Panc1 (cell line): ENCODE results near the gene PRR5. TPM values are rescaled to one million over a fixed set of nuclear protein-coding genes. Genes with fewer than 3 reads are reported as not detected.
A peak's percentile ranks its signal among the peaks of the same experiment; 100 is the strongest.
"Not testable (repeated sequence)": the region's sequence is repeated elsewhere in the genome, so short reads cannot be mapped to it uniquely, and the experiment has no call there.

ENCODE experiments used
- ATAC-seq: fragments of 200-7000 bp; cut with Tn5 transposase; 2 replicates; pipeline ENCODE4 v1.9.1; 2020; ENCODE audit warnings: mild to moderate bottlenecking, moderate library complexity
- Bru-seq: library from RNA; stranded (reverse); fragments of 400-500 nt; gene quantifications from one replicate; lab custom pipeline; 2021; lab: Mats Ljungman, UMichigan
- BruChase-seq, 2 experiments: library from RNA; stranded (reverse); fragments of 400-500 nt; gene quantifications; one replicate each; lab custom pipeline; 2021; lab: Mats Ljungman, UMichigan
- BruUV-seq: library from RNA; stranded (reverse); fragments of 400-500 nt; replicated peaks from 2 replicates; lab custom pipeline; 2021; lab: Mats Ljungman, UMichigan
- CTCF ChIA-PET: fragments of 300-600 bp; sonication (Branson Sonifier 250); formaldehyde crosslinking; loops from one replicate; lab custom pipeline; 2022; ENCODE audit warnings: antibody characterized with exemption; lab: Charles Lee
- POLR2A ChIA-PET: fragments of 300-600 bp; sonication (Branson Sonifier 250); formaldehyde crosslinking; loops from one replicate; lab custom pipeline; 2022; ENCODE audit warnings: antibody characterized with exemption; lab: Charles Lee
- DNase-seq: peaks from one replicate; pipeline ENCODE4 v3.0.0-alpha.2; 2010; ENCODE audit warnings: low read depth, low spot score
- H3K27ac ChIP-seq: 2 replicates; pipeline ENCODE4 v1.5.1; 2011; ENCODE audit warnings: mild to moderate bottlenecking, low read length, inconsistent platforms
- H3K27me3 ChIP-seq: fragments of 200-500 bp; sonication (Bioruptor generic); 2 replicates; pipeline ENCODE4 v1.6.0; 2014; ENCODE audit warnings: low read length, inconsistent platforms; ENCODE audit not compliant: control insufficient read depth, insufficient read depth
- H3K36me3 ChIP-seq: fragments of 200-500 bp; sonication (Bioruptor generic); 2 replicates; pipeline ENCODE4 v1.5.1; 2014; ENCODE audit warnings: inconsistent platforms, mild to moderate bottlenecking, low read length, moderate library complexity; ENCODE audit not compliant: control insufficient read depth, insufficient read depth
- H3K4me1 ChIP-seq: 2 replicates; pipeline ENCODE4 v1.5.1; 2011; ENCODE audit warnings: inconsistent platforms, mild to moderate bottlenecking, low read length, moderate library complexity; ENCODE audit not compliant: control insufficient read depth, insufficient read depth
- H3K4me3 ChIP-seq, 2 experiments: 2 replicates each; pipeline ENCODE4 v1.5.1; 2011 to 2012; ENCODE audit warnings: low read depth in 2 of 2, low read length in 2 of 2, mild to moderate bottlenecking in 2 of 2, inconsistent platforms in 1 of 2, moderate library complexity in 1 of 2
- H3K9me3 ChIP-seq: fragments of 200-500 bp; sonication (Bioruptor generic); 2 replicates; pipeline ENCODE4 v1.5.1; 2014; ENCODE audit warnings: low read depth, mild to moderate bottlenecking, inconsistent platforms, low read length, moderate library complexity; ENCODE audit not compliant: control insufficient read depth, insufficient read depth
- CTCF ChIP-seq: fragments of 450-650 bp; IDR thresholded peaks from 2 replicates; pipeline ENCODE4 v1.5.1; 2017; ENCODE audit warnings: mild to moderate bottlenecking
- POLR2AphosphoS5 ChIP-seq: IDR thresholded peaks from 2 replicates; pipeline ENCODE4 v1.6.1; 2012; ENCODE audit warnings: mild to moderate bottlenecking, low read depth, low read length, moderate library complexity
- REST ChIP-seq, 2 experiments: IDR thresholded peaks; 2 replicates each; pipeline ENCODE4 v1.6.1; 2011 to 2012; ENCODE audit warnings: low read depth in 2 of 2, control low read depth in 1 of 2, low read length in 1 of 2, mild to moderate bottlenecking in 1 of 2, moderate library complexity in 1 of 2; ENCODE audit not compliant: insufficient read depth in 1 of 2
- SIN3A ChIP-seq: IDR thresholded peaks from 2 replicates; pipeline ENCODE4 v1.6.1; 2012; ENCODE audit warnings: low read depth, mild to moderate bottlenecking, low read length, moderate library complexity, borderline replicate concordance; ENCODE audit not compliant: insufficient read depth
- TCF7L2 ChIP-seq: IDR thresholded peaks from 2 replicates; pipeline ENCODE4 v1.6.1; 2011; ENCODE audit warnings: mild to moderate bottlenecking, low read depth, low read length, inconsistent platforms
- in situ Hi-C: cut with HindIII; loops from 2 replicates; pipeline ENCODE4 v1.10.0; 2016; ENCODE audit warnings: low sequenced_read_pairs, low pct_unique_long_range_greater_than_20kb
- intact Hi-C: fragments of 100-400 bp; cut with micrococcal nuclease; formaldehyde crosslinking; loops from one replicate; pipeline ENCODE4 v1.10.0; 2022; ENCODE audit not compliant: unreplicated experiment
- long read RNA-seq: library from polyadenylated mRNA; unstranded; transcript quantifications from one replicate; pipeline ENCODE4 v2.0.0, GENCODE V29; 2021; ENCODE audit not compliant: unreplicated experiment
- polyA plus RNA-seq: library from polyadenylated mRNA; unstranded; fragments of >200 nt; gene quantifications from one replicate; pipeline ENCODE4 v1.2.1, GENCODE V29; 2012; ENCODE audit warnings: missing spikeins; ENCODE audit not compliant: insufficient read length
- total RNA-seq: library from RNA; stranded (reverse); gene quantifications from one replicate; pipeline ENCODE4 v1.2.1, GENCODE V29; 2021; ENCODE audit not compliant: unreplicated experiment

The PRR5 gene
- 11.5 TPM for total RNA-seq
- 10.8 TPM for polyA plus RNA-seq
- percentile 42 among the genes with signal in this experiment for Bru-seq, nascent RNA
- BruChase-seq, experiment 1, labeled RNA remaining after a 2-hour chase: percentile 43 among the genes with signal in this experiment
- BruChase-seq, experiment 2, labeled RNA remaining after a 6-hour chase: percentile 48 among the genes with signal in this experiment
- long read RNA-seq, partial matches to known transcripts: 1 of 20 reads
- long read RNA-seq, other reads (novel, unspliced or antisense): 9 of 20 reads

- BruUV-seq: no TSS peak
- ChIA-PET POLR2A (no interaction called here), CTCF (no interaction called here)
- Histone ChIP-seq H3K9me3 (no peaks in the 10 kb centered on the region), H3K36me3 (no peaks in the 10 kb centered on the region), H3K27ac (peak within 1 kb of the TSS; percentile 69), H3K4me3 (peak within 1 kb of the TSS; percentile 47 to 48), H3K4me1 (peaks cover 11% of the 10 kb centered on the region; the same call in 1 of the 2 replicates), H3K27me3 (no peaks in the 10 kb centered on the region)
- intact Hi-C loops (no loop called here), in situ Hi-C loops (no loop called here)
- ATAC-seq: peak; percentile 87
- TF ChIP-seq SIN3A: no peak
- TF ChIP-seq REST (IDR thresholded peaks at IDR 0.05; ENCODE audit: insufficient read depth in 1 of 2, low read depth in 2 of 2, low read length in 1 of 2): no peak
- TF ChIP-seq TCF7L2: no peak
- no peak for TF ChIP-seq POLR2AphosphoS5
- no peak for TF ChIP-seq CTCF
- DNase-seq: no peak
These were observed at the start of gene PRR5 for GRCh38 chr22:44701824-44702478. PRR5 (plus strand) TSS chr22:44702204; CDS start chr22:44702475, 271 bp downstream.

GRCh38 chr22:44652866-44653265, 49.1 kb upstream of the PRR5 start:
- H3K9me3 ChIP-seq, H3K4me1 ChIP-seq, H3K36me3 ChIP-seq, BruUV-seq, H3K4me3 ChIP-seq, POLR2A ChIA-PET, DNase-seq, H3K27me3 ChIP-seq, intact Hi-C loops, ATAC-seq, in situ Hi-C loops, H3K27ac ChIP-seq, CTCF ChIA-PET: not testable (repeated sequence)
